ENCODE data around the gene WBP1. TPM values are rescaled to one million over a fixed set of nuclear protein-coding genes. Genes with fewer than 3 reads are reported as not detected.

The WBP1 gene
- total and polyA plus RNA-seq, 2 donors from 2014 or later, result 83.9 to 150 TPM

DNA sequence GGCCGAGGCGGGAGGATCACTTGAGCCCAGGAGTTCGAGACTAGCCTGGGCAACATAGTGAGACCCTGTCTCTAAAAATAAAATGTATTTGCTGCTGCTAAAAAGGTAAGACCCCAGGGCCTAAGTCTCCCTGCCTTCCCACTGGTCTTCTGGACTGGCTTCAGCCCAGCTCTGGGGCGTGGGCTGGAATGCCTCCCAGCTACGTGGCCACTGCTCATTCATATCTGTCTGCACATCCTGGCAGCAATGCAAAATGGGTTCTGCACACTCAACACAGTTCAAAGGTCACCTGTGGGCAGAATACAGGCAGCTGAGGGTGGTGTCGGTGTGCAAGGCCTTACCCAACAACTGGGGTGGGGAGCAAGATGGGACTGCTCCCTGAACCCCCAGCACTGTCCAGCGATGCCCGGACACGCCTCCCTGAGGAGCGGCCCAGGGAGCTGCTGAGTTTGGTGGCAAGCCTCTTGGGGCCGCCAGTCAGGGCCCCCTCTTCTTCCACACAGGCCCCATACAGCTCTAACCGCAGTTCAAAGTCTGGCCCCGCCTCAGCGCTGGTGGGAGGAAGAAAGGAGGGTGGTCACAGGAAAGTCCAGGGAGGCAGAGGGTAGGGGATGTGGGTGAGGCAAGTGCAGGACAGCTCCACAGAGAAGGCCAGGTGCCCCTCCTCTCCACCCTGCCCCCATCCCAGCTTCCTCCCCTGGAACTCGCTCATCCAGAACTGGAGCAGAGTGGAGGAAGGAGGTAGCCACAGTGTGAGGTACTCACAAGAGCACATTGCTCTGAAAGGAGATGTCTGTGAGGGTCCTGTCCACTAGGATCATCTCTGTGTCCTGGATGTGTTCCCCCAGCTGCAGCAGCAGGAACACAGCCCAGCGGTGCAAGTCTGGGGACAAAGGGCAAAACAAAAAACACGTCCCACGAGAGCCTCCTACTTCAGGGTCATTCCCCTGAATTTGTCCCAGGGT, 28.5 kb upstream of the WBP1 start:
- Histone ChIP-seq H3K4me1 (ENCODE audit: control insufficient read depth in 2 of 3, insufficient read depth in 2 of 3, low read depth in 1 of 3, low read length in 3 of 3) (peaks cover 0 to 9% (median 6%) of the 10 kb centered on the region in 3 donors), H3K27ac (ENCODE audit: low read depth in 2 of 2, low read length in 2 of 2) (no peak overlapping the region), H3K27me3 (ENCODE audit: control insufficient read depth, insufficient read depth, low read length) (no peaks in the 10 kb centered on the region), H3K9me3 (ENCODE audit: control insufficient read depth in 2 of 3, insufficient read depth in 1 of 3, low read length in 3 of 3) (no peaks in the 10 kb centered on the region), H3K36me3 (ENCODE audit: control insufficient read depth in 2 of 3, insufficient read depth in 3 of 3, low read length in 3 of 3) (peaks cover 6 to 65% (median 27%) of the 10 kb centered on the region in 3 donors), H3K4me3 (ENCODE audit: low read length in 3 of 3) (peak overlapping the region in 1 of 3 donors; percentile 3), H3K9ac (ENCODE audit: low read length in 3 of 3) (no peak overlapping the region)
- no peak for TF ChIP-seq CTCF (IDR thresholded peaks at IDR 0.05; ENCODE audit: borderline replicate concordance, extremely low read depth, insufficient read depth)
- FAIRE-seq, result no peak
- intact Hi-C loops (cut with DNase I), result no loop called here
- peak in 4 of 5 donors; percentile 47 to 71 (median 59) for DNase-seq

- H3K9ac ChIP-seq (ENCODE audit: low read length in 3 of 3), result no peak overlapping the region
- no peaks in the 10 kb centered on the region for H3K27me3 ChIP-seq (ENCODE audit: control insufficient read depth, insufficient read depth, low read length)
- FAIRE-seq (no peak), DNase-seq (no peak)
- peaks cover 0 to 9% (median 6%) of the 10 kb centered on the region in 3 donors for H3K4me1 ChIP-seq (ENCODE audit: control insufficient read depth in 2 of 3, insufficient read depth in 2 of 3, low read depth in 1 of 3, low read length in 3 of 3)
- TF ChIP-seq CTCF (IDR thresholded peaks at IDR 0.05; ENCODE audit: borderline replicate concordance, extremely low read depth, insufficient read depth), result no peak
- intact Hi-C loops (cut with DNase I), result no loop called here
- no peak overlapping the region for H3K4me3 ChIP-seq (ENCODE audit: low read length in 3 of 3)
- no peaks in the 10 kb centered on the region for H3K9me3 ChIP-seq (ENCODE audit: control insufficient read depth in 2 of 3, insufficient read depth in 1 of 3, low read length in 3 of 3)
- no peak overlapping the region for H3K27ac ChIP-seq (ENCODE audit: low read depth in 2 of 2, low read length in 2 of 2)
- H3K36me3 ChIP-seq (ENCODE audit: control insufficient read depth in 2 of 3, insufficient read depth in 3 of 3, low read length in 3 of 3), result peaks cover 6 to 60% (median 27%) of the 10 kb centered on the region in 3 donors
These were observed 27.7 kb upstream of the WBP1 start for GRCh38 chr2:74430502-74430901.

DNA sequence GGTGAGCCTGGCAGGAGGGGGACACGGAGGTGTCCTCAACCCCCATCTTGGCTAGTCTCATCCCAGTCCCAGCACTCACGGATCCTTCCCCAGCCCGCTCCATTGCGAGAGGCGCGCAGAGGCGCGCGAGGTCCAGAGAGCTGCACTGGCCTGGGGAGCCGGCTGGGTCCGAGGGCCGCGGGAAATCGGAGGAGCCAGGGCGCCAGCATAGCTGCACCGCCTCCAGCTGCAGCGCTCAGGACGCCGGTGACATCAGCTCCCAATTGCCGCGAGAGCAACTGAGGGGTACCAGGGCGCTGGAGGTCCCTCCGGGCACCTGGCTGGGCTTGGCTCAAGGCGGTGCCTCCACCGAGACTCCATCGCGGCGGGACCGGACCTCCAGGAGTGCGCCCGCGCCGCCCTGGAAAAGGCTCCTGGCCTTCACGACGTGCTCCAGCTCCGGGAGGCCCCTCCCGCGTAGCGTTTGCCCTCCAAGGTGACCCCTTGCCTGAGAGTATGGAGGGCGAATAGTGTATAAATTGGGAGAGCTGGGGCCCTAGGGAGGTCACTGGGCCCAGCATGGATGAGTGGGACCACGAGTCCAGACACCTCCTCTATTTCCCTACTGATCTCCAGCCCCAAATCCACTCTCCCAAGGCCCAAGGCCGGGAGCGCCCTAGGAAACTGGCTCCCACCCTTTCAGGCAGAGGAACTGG, 22.0 kb upstream of the WBP1 start:
- TF ChIP-seq CTCF (IDR thresholded peaks at IDR 0.05; ENCODE audit: borderline replicate concordance, extremely low read depth, insufficient read depth), result no peak

More for the DNA sequence above, 22.0 kb upstream of the WBP1 start:
- no peak overlapping the region for H3K27ac ChIP-seq (ENCODE audit: low read depth in 2 of 2, low read length in 2 of 2)
- H3K4me1 ChIP-seq (ENCODE audit: control insufficient read depth in 2 of 3, insufficient read depth in 2 of 3, low read depth in 1 of 3, low read length in 3 of 3), result peaks cover 9 to 23% (median 14%) of the 10 kb centered on the region in 3 donors
- DNase-seq, result peak in 1 of 5 donors; percentile 49
- no peaks in the 10 kb centered on the region for H3K9me3 ChIP-seq (ENCODE audit: control insufficient read depth in 2 of 3, insufficient read depth in 1 of 3, low read length in 3 of 3)
- no peak overlapping the region for H3K4me3 ChIP-seq (ENCODE audit: low read length in 3 of 3)
- peaks cover 2 to 12% (median 6%) of the 10 kb centered on the region in 3 donors for H3K36me3 ChIP-seq (ENCODE audit: control insufficient read depth in 2 of 3, insufficient read depth in 3 of 3, low read length in 3 of 3)
- no peak for FAIRE-seq
- no peaks in the 10 kb centered on the region for H3K27me3 ChIP-seq (ENCODE audit: control insufficient read depth, insufficient read depth, low read length)
- H3K9ac ChIP-seq (ENCODE audit: low read length in 3 of 3), result no peak overlapping the region
- intact Hi-C loops (cut with DNase I), result no loop called here

All from kidney (tissue), 14 donors.